Mesenchymal stem cell (in vitro differentiated cells and primary cell): Measurements from ENCODE around the gene PIEZO1. TPM values are rescaled to one million over a fixed set of nuclear protein-coding genes. Genes with fewer than 3 reads are reported as not detected.

ENCODE experiments used
- DNase-seq: peaks from one replicate; pipeline ENCODE4 v3.0.0-alpha.2; 2013
- H2AFZ ChIP-seq: one replicate; pipeline ENCODE4 v1.6.1; 2013; ENCODE audit warnings: low read depth, mild to moderate bottlenecking, control low read depth, inconsistent platforms, low read length, moderate library complexity
- H2AK5ac ChIP-seq: 2 replicates; pipeline ENCODE4 v1.6.1; 2013; ENCODE audit warnings: low read length, moderate library complexity, mild to moderate bottlenecking, inconsistent platforms; ENCODE audit not compliant: severe bottlenecking
- H2BK120ac ChIP-seq: one replicate; pipeline ENCODE4 v1.6.1; 2013; ENCODE audit warnings: low read depth, mild to moderate bottlenecking, inconsistent platforms, low read length, moderate library complexity
- H2BK12ac ChIP-seq, 2 experiments: one replicate each; pipeline ENCODE4 v1.6.1; 2013; ENCODE audit warnings: inconsistent platforms in 2 of 2, low read length in 2 of 2, mild to moderate bottlenecking in 2 of 2, moderate library complexity in 2 of 2, control low read depth in 1 of 2
- H2BK15ac ChIP-seq: one replicate; pipeline ENCODE4 v1.6.1; 2013; ENCODE audit warnings: mild to moderate bottlenecking, low read depth, inconsistent platforms; ENCODE audit not compliant: poor library complexity, severe bottlenecking
- H2BK5ac ChIP-seq: 2 replicates; pipeline ENCODE4 v1.6.1; 2013; ENCODE audit warnings: low read depth, mild to moderate bottlenecking, low read length, control low read depth, inconsistent platforms; ENCODE audit not compliant: poor library complexity, severe bottlenecking
- H3K14ac ChIP-seq, 2 experiments: one replicate each; pipeline ENCODE4 v1.6.1; 2013; ENCODE audit warnings: inconsistent platforms in 2 of 2, low read length in 2 of 2, control low read depth in 1 of 2, mild to moderate bottlenecking in 1 of 2, moderate library complexity in 1 of 2
- H3K18ac ChIP-seq, 2 experiments: one replicate each; pipeline ENCODE4 v1.6.1; 2013; ENCODE audit warnings: inconsistent platforms in 2 of 2, low read length in 2 of 2, control low read depth in 1 of 2, low read depth in 1 of 2, mild to moderate bottlenecking in 1 of 2
- H3K23ac ChIP-seq, 2 experiments: one replicate each; pipeline ENCODE4 v1.6.1; 2013; ENCODE audit warnings: inconsistent platforms in 2 of 2, low read length in 2 of 2, mild to moderate bottlenecking in 2 of 2, moderate library complexity in 2 of 2, control low read depth in 1 of 2
- H3K27ac ChIP-seq: 2 replicates; pipeline ENCODE4 v1.5.1; 2013; ENCODE audit warnings: mild to moderate bottlenecking, moderate library complexity, low read length, control low read depth, inconsistent platforms; ENCODE audit not compliant: poor library complexity, severe bottlenecking
- H3K27me3 ChIP-seq, 2 experiments: 2 replicates each; pipeline versions ENCODE4 v1.6.1 to v1.7.0; 2013; ENCODE audit warnings: low read length in 2 of 2, mild to moderate bottlenecking in 2 of 2, moderate library complexity in 2 of 2, control low read depth in 1 of 2, inconsistent platforms in 1 of 2; ENCODE audit not compliant: control insufficient read depth in 1 of 2, insufficient read depth in 1 of 2
- H3K36me3 ChIP-seq, 2 experiments: 2 replicates each; pipeline versions ENCODE4 v1.6.1 to v1.7.0; 2013; ENCODE audit warnings: low read length in 2 of 2, control low read depth in 1 of 2, inconsistent platforms in 1 of 2, low read depth in 1 of 2, mild to moderate bottlenecking in 1 of 2; ENCODE audit not compliant: insufficient read depth in 2 of 2, control insufficient read depth in 1 of 2
- H3K4ac ChIP-seq, 2 experiments: one replicate each; pipeline ENCODE4 v1.6.1; 2013; ENCODE audit warnings: inconsistent platforms in 2 of 2, low read length in 2 of 2, mild to moderate bottlenecking in 2 of 2, moderate library complexity in 2 of 2, control low read depth in 1 of 2, low read depth in 1 of 2
- H3K4me1 ChIP-seq: 2 replicates; pipeline ENCODE4 v1.6.1; 2013; ENCODE audit warnings: low read depth, low read length, control low read depth; ENCODE audit not compliant: control insufficient read depth, insufficient read depth
- H3K4me2 ChIP-seq: 2 replicates; pipeline ENCODE4 v1.6.1; 2013; ENCODE audit warnings: low read length, mild to moderate bottlenecking, inconsistent platforms; ENCODE audit not compliant: poor library complexity, severe bottlenecking
- H3K4me3 ChIP-seq, 2 experiments: 2 replicates each; pipeline versions ENCODE4 v1.5.1 to v1.7.0; 2013; ENCODE audit warnings: low read length in 2 of 2, mild to moderate bottlenecking in 2 of 2, control low read depth in 1 of 2, low read depth in 1 of 2; ENCODE audit not compliant: insufficient read depth in 1 of 2
- H3K79me1 ChIP-seq: replicated peaks from 2 replicates; pipeline ENCODE4 v1.6.1; 2013; ENCODE audit warnings: mild to moderate bottlenecking, control low read depth, low read length, inconsistent platforms; ENCODE audit not compliant: poor library complexity, severe bottlenecking
- H3K9ac ChIP-seq: 2 replicates; pipeline ENCODE4 v1.7.0; 2013; ENCODE audit warnings: mild to moderate bottlenecking, low read length, moderate library complexity
- H3K9me3 ChIP-seq: 2 replicates; pipeline ENCODE4 v1.7.0; 2013; ENCODE audit warnings: mild to moderate bottlenecking, low read length; ENCODE audit not compliant: control insufficient read depth
- H4K8ac ChIP-seq: one replicate; pipeline ENCODE4 v1.6.1; 2013; ENCODE audit warnings: inconsistent platforms, mild to moderate bottlenecking, low read length, moderate library complexity
- H4K91ac ChIP-seq: one replicate; pipeline ENCODE4 v1.6.1; 2013; ENCODE audit warnings: mild to moderate bottlenecking, low read length, inconsistent platforms
- WGBS: methylation state at CpG from one replicate; pipeline ENCODE4 v1.1.7; 2013; ENCODE audit warnings: mixed read lengths; 5-methylcytosine and 5-hydroxymethylcytosine counted together
- polyA plus RNA-seq, 2 experiments: library from polyadenylated mRNA; stranded (reverse); fragments of 200-250 nt; gene quantifications; one replicate each; pipeline ENCODE4 v1.2.3, GENCODE V29; 2013

The PIEZO1 gene
- polyA plus RNA-seq (2013, experiment 1 of 2) = 112 TPM
- polyA plus RNA-seq (2013, experiment 2 of 2) = 108 TPM

- Histone ChIP-seq H3K9me3 (no peaks in the 10 kb centered on the region), H3K79me1 (peaks cover 2% of the 10 kb centered on the region), H3K14ac (peak within 1 kb of the TSS; percentile 94 to 95), H3K9ac (peak within 1 kb of the TSS; percentile 88), H3K4ac (peak within 1 kb of the TSS; percentile 66 to 95), H2AFZ (peak within 1 kb of the TSS; percentile 74), H2BK15ac (peak within 1 kb of the TSS; percentile 90), H3K18ac (peak within 1 kb of the TSS; percentile 96 to 99), H2BK12ac (peak within 1 kb of the TSS in 1 of 2 experiments; percentile 84), H3K4me3 (peak within 1 kb of the TSS; percentile 76 to 86), H3K27ac (peak within 1 kb of the TSS; percentile 78), H3K4me1 (peaks cover 49% of the 10 kb centered on the region), H3K36me3 (peaks cover 0 to 4% of the 10 kb centered on the region in 2 experiments), H4K91ac (peak within 1 kb of the TSS; percentile 97), H4K8ac (peak within 1 kb of the TSS; percentile 96), H3K23ac (peak within 1 kb of the TSS; percentile 68 to 94), H2AK5ac (peak within 1 kb of the TSS; percentile 52), H3K4me2 (peak within 1 kb of the TSS; percentile 86), H3K27me3 (peaks cover 0 to 4% of the 10 kb centered on the region in 2 experiments), H2BK5ac (peak within 1 kb of the TSS; percentile 93), H2BK120ac (peak within 1 kb of the TSS; percentile 98)
- WGBS = 11% methylated on average over 52 of the region's 110 CpGs
- peak; percentile 73 for DNase-seq
Measured at GRCh38 chr16:88785106-88785924, at the start of gene PIEZO1. PIEZO1 (minus strand) TSS chr16:88785220; CDS start chr16:88784964, 256 bp downstream.

- Histone ChIP-seq H3K14ac (no peak overlapping the region), H3K4ac (no peak overlapping the region), H3K9me3 (no peaks in the 10 kb centered on the region), H2BK15ac (no peak overlapping the region), H3K36me3 (peaks cover 35 to 65% of the 10 kb centered on the region in 2 experiments), H3K9ac (no peak overlapping the region), H2BK5ac (no peak overlapping the region), H3K18ac (no peak overlapping the region), H3K27me3 (no peaks in the 10 kb centered on the region), H3K4me3 (no peak overlapping the region), H4K8ac (no peak overlapping the region), H3K4me1 (peaks cover 12% of the 10 kb centered on the region), H3K27ac (no peak overlapping the region), H3K23ac (no peak overlapping the region), H2BK12ac (no peak overlapping the region), H2BK120ac (no peak overlapping the region), H3K4me2 (no peak overlapping the region), H3K79me1 (no peaks in the 10 kb centered on the region), H4K91ac (no peak overlapping the region), H2AK5ac (no peak overlapping the region), H2AFZ (no peak overlapping the region)
- 95% methylated on average over 12 of the region's 13 CpGs for WGBS
- no peak for DNase-seq
Measured at GRCh38 chr16:88834670-88835069, 49.6 kb upstream of the PIEZO1 start.

- Histone ChIP-seq H2AFZ (no peak overlapping the region), H2BK5ac (no peak overlapping the region), H3K4me2 (no peak overlapping the region), H2BK15ac (no peak overlapping the region), H3K9ac (no peak overlapping the region), H3K14ac (no peak overlapping the region), H3K27me3 (no peaks in the 10 kb centered on the region), H2BK120ac (no peak overlapping the region), H2BK12ac (no peak overlapping the region), H4K91ac (no peak overlapping the region), H3K4me1 (peaks cover 12% of the 10 kb centered on the region), H3K36me3 (peaks cover 26 to 64% of the 10 kb centered on the region in 2 experiments), H3K18ac (no peak overlapping the region), H4K8ac (no peak overlapping the region), H3K4me3 (no peak overlapping the region), H2AK5ac (no peak overlapping the region), H3K4ac (no peak overlapping the region), H3K9me3 (no peaks in the 10 kb centered on the region), H3K79me1 (no peaks in the 10 kb centered on the region), H3K27ac (no peak overlapping the region), H3K23ac (no peak overlapping the region)
- WGBS = 98% methylated on average over 13 of the region's 13 CpGs
- DNase-seq = no peak
Measured at GRCh38 chr16:88833086-88833485, 48.1 kb upstream of the PIEZO1 start.

- H4K91ac ChIP-seq = no peak overlapping the region
- H3K14ac ChIP-seq = no peak overlapping the region
- no peak overlapping the region for H4K8ac ChIP-seq
- peaks cover 12% of the 10 kb centered on the region for H3K4me1 ChIP-seq
- H3K23ac ChIP-seq = no peak overlapping the region
- no peak overlapping the region for H3K9ac ChIP-seq
- H3K27ac ChIP-seq = no peak overlapping the region
- H3K9me3 ChIP-seq = no peaks in the 10 kb centered on the region
- H3K4me3 ChIP-seq = no peak overlapping the region
- no peak overlapping the region for H2BK15ac ChIP-seq
- peaks cover 21 to 63% of the 10 kb centered on the region in 2 experiments for H3K36me3 ChIP-seq
- H2AK5ac ChIP-seq = no peak overlapping the region
- no peak overlapping the region for H2AFZ ChIP-seq
- peak overlapping the region in 1 of 2 experiments; percentile 10 for H2BK12ac ChIP-seq
- no peaks in the 10 kb centered on the region for H3K27me3 ChIP-seq
- WGBS = 83% methylated on average over 13 of the region's 13 CpGs
- no peak overlapping the region for H3K18ac ChIP-seq
- no peak overlapping the region for H2BK120ac ChIP-seq
- H3K4ac ChIP-seq = no peak overlapping the region
- no peak overlapping the region for H3K4me2 ChIP-seq
- H3K79me1 ChIP-seq = no peaks in the 10 kb centered on the region
- no peak overlapping the region for H2BK5ac ChIP-seq
- no peak for DNase-seq
Measured at GRCh38 chr16:88831838-88832237, 46.8 kb upstream of the PIEZO1 start.
